Small intestine (tissue), 7 donors: ENCODE results near the gene PROM2. TPM values are rescaled to one million over a fixed set of nuclear protein-coding genes. Genes with fewer than 3 reads are reported as not detected.

ENCODE experiments used
- DNase-seq, 2 donors: peaks; one replicate each; pipeline versions ENCODE4 v3.0.0 to v3.0.0-alpha.2; 2013
- FAIRE-seq: peaks from 2 replicates; lab custom pipeline; 2012; peaks lifted over from hg19 to GRCh38; lab: Jason Lieb, UNC
- H3K27ac ChIP-seq, 3 donors: one replicate each; pipeline ENCODE4 v1.5.1; 2013; ENCODE audit warnings: low read length in 2 of 3, mild to moderate bottlenecking in 2 of 3, control low read depth in 1 of 3, inconsistent platforms in 1 of 3, low read depth in 1 of 3, moderate library complexity in 1 of 3
- H3K27me3 ChIP-seq, 3 donors: one replicate each; pipeline ENCODE4 v1.6.1; 2013; ENCODE audit warnings: low read length in 3 of 3, inconsistent platforms in 1 of 3; ENCODE audit not compliant: control insufficient read depth in 3 of 3, insufficient read depth in 3 of 3
- H3K36me3 ChIP-seq, 3 donors: one replicate each; pipeline ENCODE4 v1.6.1; 2013; ENCODE audit warnings: low read length in 3 of 3, inconsistent platforms in 1 of 3, low read depth in 1 of 3, mild to moderate bottlenecking in 1 of 3, moderate library complexity in 1 of 3; ENCODE audit not compliant: control insufficient read depth in 3 of 3, insufficient read depth in 2 of 3
- H3K4me1 ChIP-seq, 3 donors: one replicate each; pipeline ENCODE4 v1.6.1; 2013; ENCODE audit warnings: low read length in 2 of 3, inconsistent platforms in 1 of 3, low read depth in 1 of 3, mild to moderate bottlenecking in 1 of 3, moderate library complexity in 1 of 3; ENCODE audit not compliant: control insufficient read depth in 3 of 3, insufficient read depth in 2 of 3
- H3K4me3 ChIP-seq, 3 donors: one replicate each; pipeline ENCODE4 v1.5.1; 2013; ENCODE audit warnings: low read length in 3 of 3, control low read depth in 1 of 3, inconsistent platforms in 1 of 3, low read depth in 1 of 3, mild to moderate bottlenecking in 1 of 3, moderate library complexity in 1 of 3
- H3K9me3 ChIP-seq, 2 donors: one replicate each; pipeline ENCODE4 v1.6.1; 2013; ENCODE audit warnings: low read depth in 1 of 2, low read length in 1 of 2; ENCODE audit not compliant: control insufficient read depth in 2 of 2, insufficient read depth in 1 of 2
- WGBS, 3 donors: extraction: QIAGEN DNeasy Blood & Tissue Kit; methylation state at CpG; one replicate each; pipeline ENCODE4 v1.1.7; 2013; 5-methylcytosine and 5-hydroxymethylcytosine counted together
- polyA plus RNA-seq, 4 donors: library from polyadenylated mRNA; stranded (reverse) in 3 of 4; unstranded in 1 of 4; fragments of 200-250 nt in 3 of 4; fragments of 120-200 nt in 1 of 4; gene quantifications; one replicate each; pipeline versions ENCODE4 v1.2.1 to v1.2.3, GENCODE V29; 2013
- donor health status: healthy with polysubstance abuse.
- donor health status: control.
- donor health status: control.
- donor health status: Bipolar disorder and iron deficiency.
- donor health status: healthy.

The PROM2 gene
- polyA plus RNA-seq, 4 donors: 1.1 to 17.9 (median 1.8) TPM

- Histone ChIP-seq H3K36me3 (no peaks in the 10 kb centered on the region), H3K27ac (no peak overlapping the region), H3K4me1 (no peaks in the 10 kb centered on the region), H3K4me3 (no peak overlapping the region), H3K9me3 (no peaks in the 10 kb centered on the region), H3K27me3 (peaks cover 0 to 12% (median 0%) of the 10 kb centered on the region in 3 donors)
- FAIRE-seq (no peak), DNase-seq (no peak)
- WGBS, 3 donors: 79 to 93% (median 92%) methylated on average over 2 of the region's 2 CpGs
Measured at GRCh38 chr2:95336406-95336805, 62.2 kb downstream of the PROM2 start.

GRCh38 chr2:95337829-95338228 is 63.6 kb downstream of the PROM2 start:
- no peak for DNase-seq
- Histone ChIP-seq H3K27ac (no peak overlapping the region), H3K4me1 (no peaks in the 10 kb centered on the region), H3K27me3 (peaks cover 0 to 24% (median 0%) of the 10 kb centered on the region in 3 donors), H3K4me3 (no peak overlapping the region), H3K36me3 (no peaks in the 10 kb centered on the region), H3K9me3 (no peaks in the 10 kb centered on the region)
- 72 to 74% (median 73%) methylated on average over 7 of the region's 7 CpGs for WGBS, 3 donors
- FAIRE-seq: no peak

Other genes with a start within 250 kb of the PROM2 start
- 1 to 10 TPM in 3 of 4 donors, under 1 TPM in 1; 0.15 to 3.8 (median 1.6) TPM for gene MAL, start 248.7 kb upstream of the PROM2 start, polyA plus RNA-seq
- 100 to 1,000 TPM in 2 of 4 donors, 10 to 100 TPM in 2; 42.9 to 104 (median 92.8) TPM for gene MRPS5, start 152.6 kb upstream of the PROM2 start, polyA plus RNA-seq
- 10 to 100 TPM in 1 of 4 donors, 1 to 10 TPM in 3; 3.8 to 18.9 (median 7.3) TPM for gene ZNF514, start 114.6 kb upstream of the PROM2 start, polyA plus RNA-seq
- gene ZNF2, start 108.6 kb upstream of the PROM2 start, polyA plus RNA-seq: 1 to 10 TPM; 1.1 to 4.2 (median 1.6) TPM
- gene ZNF892, start 66.9 kb upstream of the PROM2 start, polyA plus RNA-seq: 1 to 10 TPM in 1 of 4 donors, under 1 TPM in 1, not detected in 2; 0.66 to 1.2 TPM
- gene KCNIP3, start 22.9 kb downstream of the PROM2 start, polyA plus RNA-seq: 1 to 10 TPM; 1.4 to 3.8 (median 2.1) TPM
- 100 to 1,000 TPM in 1 of 4 donors, 10 to 100 TPM in 3; 27.5 to 162 (median 58.2) TPM for gene FAHD2A, start 128.3 kb downstream of the PROM2 start, polyA plus RNA-seq
- gene TRIM43B, start 210.3 kb downstream of the PROM2 start, polyA plus RNA-seq: not detected